C1 segment of cervical spinal cord (tissue), 14 donors: ENCODE measurements around the gene SPSB1.
A peak's percentile ranks its signal among the peaks of the same experiment; 100 is the strongest.

ENCODE experiments used
- DNase-seq, 14 donors: peaks; one replicate each; lab custom pipeline; 2025; lab: John Stamatoyannopoulos, UW

SPSB1 gene

GRCh38 chr1:9388335-9389180 lies 95.9 kb downstream of the SPSB1 start:
- DNase-seq = peak in 12 of 14 donors; percentile 50 to 92 (median 82)

GRCh38 chr1:9389968-9390367 lies 97.3 kb downstream of the SPSB1 start:
- DNase-seq = no peak

DNA sequence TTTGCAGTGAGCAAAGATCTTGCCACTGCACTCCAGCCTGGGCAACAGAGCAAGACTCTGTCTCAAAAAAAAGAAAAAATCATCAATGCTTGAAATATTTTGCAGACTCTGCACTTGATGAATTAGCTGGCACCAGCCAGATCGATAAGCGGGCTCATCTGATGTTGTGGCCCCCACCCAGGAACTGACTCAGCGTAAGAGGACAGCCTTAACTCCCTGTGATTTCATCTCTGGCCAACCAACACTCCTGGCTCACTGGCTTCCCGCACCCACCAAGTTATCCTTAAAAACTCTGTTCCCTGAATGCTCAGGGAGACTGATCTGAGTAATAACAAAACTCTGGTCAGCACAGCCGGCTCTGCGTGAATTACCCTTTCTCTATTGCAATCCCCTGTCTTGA lies 98.9 kb downstream of the SPSB1 start:
- DNase-seq = no peak

DNA sequence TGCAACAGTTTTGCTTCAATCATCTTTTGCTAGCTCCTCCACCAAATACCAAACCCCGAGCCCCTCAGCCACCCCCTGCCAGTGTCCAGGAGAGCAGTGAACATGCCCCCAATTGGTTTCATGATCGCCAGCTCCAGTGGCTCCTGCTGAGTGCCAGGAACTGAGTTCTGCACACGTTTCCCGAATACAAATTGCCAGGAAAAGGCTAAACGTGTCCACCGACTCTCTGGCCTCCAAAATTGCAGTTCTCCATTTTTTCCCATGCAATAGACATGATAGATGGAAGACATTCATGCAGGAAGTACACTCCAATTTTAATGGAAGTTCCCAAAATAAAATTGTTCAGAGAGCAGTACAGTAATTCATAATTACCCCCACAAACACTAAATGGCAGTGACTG lies 101.3 kb downstream of the SPSB1 start:
- no peak for DNase-seq

GRCh38 chr1:9395018-9395417 lies 102.3 kb downstream of the SPSB1 start:
- DNase-seq = no peak

DNA sequence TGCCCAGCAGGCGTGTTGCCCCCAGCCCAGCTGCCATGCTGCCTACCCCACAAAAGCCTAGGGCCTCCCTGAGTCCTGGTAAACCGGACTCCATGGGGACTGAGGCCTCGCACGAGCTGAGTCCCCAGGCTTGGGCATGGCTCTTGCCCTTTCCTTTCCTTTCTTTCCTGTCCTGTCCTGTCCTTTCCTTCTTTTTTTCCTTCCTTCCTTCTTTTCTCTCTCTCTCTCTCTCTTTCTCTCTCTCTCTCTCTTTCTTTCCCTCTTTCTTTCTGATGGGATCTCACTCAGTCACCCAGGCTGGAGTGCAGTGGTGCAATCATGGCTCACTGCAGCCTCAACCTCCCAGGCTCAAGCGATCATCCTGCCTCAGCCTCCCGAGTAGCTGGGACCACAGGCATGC lies 104.4 kb downstream of the SPSB1 start:
- no peak for DNase-seq

DNA sequence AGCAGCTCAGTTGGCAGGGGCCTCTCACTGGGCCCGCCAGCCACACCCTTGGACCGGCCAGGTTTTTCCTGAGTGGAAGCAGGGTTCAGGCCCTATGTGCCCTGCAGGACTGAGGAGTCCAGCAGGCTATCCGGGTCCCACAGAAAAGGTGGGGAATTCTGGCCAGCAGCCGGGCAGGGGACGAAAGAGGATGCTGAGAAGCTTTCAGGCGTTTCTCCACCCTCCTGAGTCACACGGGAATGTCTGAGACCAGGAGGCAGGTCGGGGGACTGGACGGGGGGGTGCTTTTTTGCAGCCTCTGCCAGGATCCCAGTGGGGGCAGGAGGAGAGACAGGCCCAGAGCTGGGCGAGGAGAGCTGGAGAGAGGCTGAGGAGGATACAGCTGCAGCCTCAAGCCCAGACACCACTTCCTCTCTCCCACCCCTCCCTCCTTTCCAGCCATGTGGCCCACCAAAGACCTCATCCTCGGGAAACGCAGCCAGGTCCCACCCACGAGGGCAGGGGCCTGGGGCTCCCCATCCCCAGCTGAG lies 105.4 kb downstream of the SPSB1 start:
- DNase-seq = no peak

GRCh38 chr1:9399510-9400424 lies 107.1 kb downstream of the SPSB1 start:
- peak in 5 of 14 donors; percentile 26 to 51 (median 39) for DNase-seq

- DNase-seq = peak in 1 of 14 donors; percentile 36
Observed at GRCh38 chr1:9400425-9401079, 107.9 kb downstream of the SPSB1 start.

GRCh38 chr1:9401080-9401453 lies 108.4 kb downstream of the SPSB1 start:
- DNase-seq = no peak

DNA sequence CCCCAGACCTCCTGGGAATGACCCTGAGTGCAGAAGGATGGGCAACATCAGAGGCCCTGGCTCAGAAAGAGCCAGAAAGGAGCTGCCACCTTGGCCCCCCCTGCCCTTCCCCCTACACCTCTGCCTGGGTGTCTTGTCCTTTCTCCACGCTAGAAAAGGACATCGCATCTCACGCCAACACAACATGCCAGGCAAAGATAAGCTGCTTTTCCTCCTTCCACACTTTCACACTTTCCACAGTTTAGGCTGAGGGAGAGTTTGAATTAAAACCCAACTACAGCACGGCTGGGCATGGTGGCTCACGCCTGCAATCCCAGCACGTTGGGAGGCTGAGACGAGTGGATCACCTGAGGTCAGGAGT lies 109.5 kb downstream of the SPSB1 start:
- no peak for DNase-seq

GRCh38 chr1:9402717-9403225 lies 110.1 kb downstream of the SPSB1 start:
- DNase-seq = no peak

DNA sequence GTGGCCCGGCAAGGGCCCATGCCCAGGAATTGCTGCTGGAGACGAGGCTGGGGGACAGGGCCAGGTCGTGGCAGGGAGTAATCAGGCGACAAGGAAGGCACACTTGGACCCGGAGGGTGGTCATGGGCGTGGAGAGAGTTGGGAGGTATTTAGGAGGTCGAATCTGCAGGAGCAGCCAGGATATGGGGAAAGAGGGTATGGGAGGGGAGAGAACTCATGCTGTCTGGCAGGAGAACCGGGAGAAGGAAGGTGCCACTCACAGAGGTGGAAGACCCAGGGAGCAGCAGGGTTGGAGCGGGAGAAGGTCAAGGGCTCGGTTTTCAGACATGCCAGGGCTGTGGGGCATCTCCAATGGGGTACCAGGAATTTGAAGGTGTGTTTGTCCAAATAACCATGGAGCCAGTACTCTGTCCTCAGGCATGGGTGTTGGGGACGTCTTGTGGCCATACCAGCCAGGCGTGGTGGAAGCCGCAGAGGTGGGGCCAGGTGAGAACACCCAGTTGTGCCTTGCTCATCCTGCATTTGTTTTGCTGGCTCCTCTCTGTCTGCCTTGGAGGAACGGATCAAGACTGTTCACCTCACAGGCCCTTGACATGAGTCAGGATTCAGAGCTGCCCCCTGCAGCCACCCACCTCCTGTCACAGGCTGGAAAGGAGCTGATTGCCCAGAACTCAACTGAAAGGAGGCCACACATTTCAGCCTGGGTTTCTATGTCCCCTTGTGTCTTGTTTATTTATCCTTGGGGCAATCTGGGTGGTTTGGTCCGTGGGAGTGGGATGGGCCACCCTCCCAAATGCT lies 111.6 kb downstream of the SPSB1 start:
- DNase-seq = no peak

DNA sequence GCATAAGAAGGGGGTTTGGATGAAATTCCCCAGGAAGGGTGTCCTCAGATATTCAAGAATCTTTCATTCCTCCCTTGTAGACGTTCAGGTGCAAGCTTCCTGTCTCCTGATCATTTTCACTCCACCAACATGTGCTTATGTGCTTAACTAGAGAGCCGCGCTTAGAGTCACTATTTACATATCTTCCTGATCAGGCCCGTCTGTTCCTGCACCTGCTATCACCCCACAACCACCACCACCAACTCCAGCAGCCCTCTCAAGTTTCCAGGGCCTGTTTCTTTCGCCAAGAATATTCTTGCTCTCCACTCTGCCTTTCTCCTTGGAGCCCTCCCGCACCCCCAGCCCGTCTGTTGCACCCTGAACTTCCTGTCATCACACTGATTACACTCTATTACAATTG lies 113.4 kb downstream of the SPSB1 start:
- DNase-seq = no peak

GRCh38 chr1:9410737-9411297 lies 118.1 kb downstream of the SPSB1 start:
- no peak for DNase-seq

GRCh38 chr1:9413071-9413876 lies 120.6 kb downstream of the SPSB1 start:
- peak in 1 of 14 donors; percentile 69 for DNase-seq

- DNase-seq = peak in 1 of 14 donors; percentile 70
Observed at GRCh38 chr1:9413877-9414213, 121.2 kb downstream of the SPSB1 start.

DNA sequence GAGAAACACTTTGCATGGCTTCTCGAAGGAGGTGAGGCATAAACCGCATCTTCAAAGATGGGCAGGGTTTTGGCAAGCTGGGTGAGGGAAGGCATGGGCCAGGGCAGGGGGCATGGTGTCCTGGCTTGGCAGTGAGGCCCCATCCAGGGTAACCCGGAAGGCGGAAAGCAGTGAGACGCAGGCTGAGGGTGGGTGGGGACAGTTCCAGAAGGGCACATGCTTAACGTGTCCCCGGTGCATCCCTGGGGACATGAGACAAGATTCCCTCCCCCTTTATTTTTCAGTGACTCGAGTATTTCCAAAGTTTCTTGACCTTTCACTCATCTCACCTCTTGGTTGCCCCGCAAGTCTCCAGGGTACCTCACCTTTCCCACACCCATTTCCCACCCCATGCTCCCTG lies 123.8 kb downstream of the SPSB1 start:
- DNase-seq = no peak

DNA sequence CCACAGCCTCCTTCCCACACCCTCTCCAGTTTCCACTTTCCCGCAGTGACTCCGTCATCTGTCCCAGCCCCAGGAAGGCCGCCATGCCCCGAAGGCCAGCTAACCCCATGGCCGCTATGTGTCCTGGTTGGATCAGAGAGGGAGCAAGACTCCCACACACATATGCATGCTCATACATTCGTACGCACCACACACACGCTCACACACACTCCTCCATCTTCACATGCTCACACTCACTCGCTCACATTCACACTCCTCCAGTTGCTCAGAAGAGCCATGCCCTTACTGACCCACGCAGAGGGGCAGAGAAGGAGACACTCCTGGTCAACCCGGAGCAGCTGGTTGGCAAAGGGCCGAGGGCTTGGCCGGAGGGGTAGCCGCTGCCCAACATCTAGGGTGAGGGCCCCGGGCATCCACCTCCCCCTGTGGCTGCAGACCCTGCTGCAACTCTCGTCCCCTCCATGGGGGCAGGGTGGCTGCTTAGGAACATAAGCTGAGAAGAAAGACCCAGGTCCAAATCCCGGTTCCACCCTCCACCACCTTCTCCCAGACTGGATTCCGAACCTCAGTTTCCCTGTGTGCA lies 124.3 kb downstream of the SPSB1 start:
- no peak for DNase-seq
